Sigmoid colon (tissue), 7 donors: Measurements from ENCODE around the gene C1QTNF5. TPM values are rescaled to one million over a fixed set of nuclear protein-coding genes. Genes with fewer than 3 reads are reported as not detected.

Experiments used
- DNase-seq: peaks from one replicate; pipeline ENCODE4 v3.0.0-alpha.2; 2019
- H3K27ac ChIP-seq, 4 donors: fragments of 200-600 bp; sonication (generic); one replicate each; pipeline ENCODE4 v1.5.1; 2016 to 2019; ENCODE audit warnings: mild to moderate bottlenecking in 1 of 4
- H3K27me3 ChIP-seq, 3 donors: fragments of 200-600 bp; sonication (generic); one replicate each; pipeline ENCODE4 v1.5.1; 2019; ENCODE audit warnings: mild to moderate bottlenecking in 1 of 3
- H3K36me3 ChIP-seq, 4 donors: fragments of 200-600 bp; sonication (generic); one replicate each; pipeline ENCODE4 v1.5.1; 2016 to 2019
- H3K4me1 ChIP-seq, 4 donors: fragments of 200-600 bp; sonication (generic); one replicate each; pipeline ENCODE4 v1.5.1; 2017 to 2019
- H3K4me3 ChIP-seq, 4 donors: fragments of 200-600 bp; sonication (generic); one replicate each; pipeline ENCODE4 v1.5.1; 2017 to 2019; ENCODE audit warnings: mild to moderate bottlenecking in 2 of 4, moderate library complexity in 1 of 4
- H3K9me3 ChIP-seq, 4 donors: fragments of 200-600 bp in 3 of 4; sonication (generic) in 3 of 4; one replicate each; pipeline versions ENCODE4 v1.5.1 to v1.6.1; 2013 to 2019
- CTCF ChIP-seq, 4 experiments: fragments of 450-650 bp in 3 of 4; fragments of 200-600 bp in 1 of 4; IDR thresholded peaks; one replicate each; pipeline ENCODE4 v1.5.1; 2016 to 2019; ENCODE audit warnings: antibody characterized with exemption in 4 of 4, mild to moderate bottlenecking in 3 of 4, moderate library complexity in 2 of 4
- EP300 ChIP-seq, 4 donors: sonication (generic); formaldehyde crosslinking; IDR thresholded peaks; one replicate each; pipeline ENCODE4 v1.6.1; 2017; ENCODE audit warnings: antibody characterized with exemption in 4 of 4
- POLR2A ChIP-seq, 2 donors: fragments of 450-650 bp; IDR thresholded peaks; one replicate each; pipeline ENCODE4 v1.6.1; 2016; ENCODE audit warnings: antibody characterized with exemption in 2 of 2, mild to moderate bottlenecking in 2 of 2, moderate library complexity in 2 of 2
- POLR2AphosphoS5 ChIP-seq, 4 donors: sonication (generic); formaldehyde crosslinking; IDR thresholded peaks; one replicate each; pipeline ENCODE4 v1.6.1; 2017; ENCODE audit warnings: antibody characterized with exemption in 4 of 4
- WGBS, 2 donors: extraction: QIAGEN DNeasy Blood & Tissue Kit; methylation state at CpG; one replicate each; pipeline ENCODE4 v1.1.7; 2013; 5-methylcytosine and 5-hydroxymethylcytosine counted together
- intact Hi-C: fragments of 100-400 bp; cut with DNase I; formaldehyde crosslinking; loops from one replicate; pipeline ENCODE4 v1.15.1; 2023
- polyA plus RNA-seq, 3 donors: library from polyadenylated mRNA; stranded (reverse); fragments of 200-250 nt; gene quantifications; one replicate each; pipeline ENCODE4 v1.2.3, GENCODE V29; 2013
- total RNA-seq, 4 donors: library from RNA; depleted of rRNA; stranded (reverse); fragments of >200 nt; gene quantifications; one replicate each; pipeline ENCODE4 v1.1.0, GENCODE V29; 2016
- donor health status: healthy with polysubstance abuse.
- donor health status: Bipolar disorder and iron deficiency.
- donor health status: healthy.

The C1QTNF5 gene
- total and polyA plus RNA-seq, 7 donors = 4.9 to 35.2 (median 23.2) TPM

DNA sequence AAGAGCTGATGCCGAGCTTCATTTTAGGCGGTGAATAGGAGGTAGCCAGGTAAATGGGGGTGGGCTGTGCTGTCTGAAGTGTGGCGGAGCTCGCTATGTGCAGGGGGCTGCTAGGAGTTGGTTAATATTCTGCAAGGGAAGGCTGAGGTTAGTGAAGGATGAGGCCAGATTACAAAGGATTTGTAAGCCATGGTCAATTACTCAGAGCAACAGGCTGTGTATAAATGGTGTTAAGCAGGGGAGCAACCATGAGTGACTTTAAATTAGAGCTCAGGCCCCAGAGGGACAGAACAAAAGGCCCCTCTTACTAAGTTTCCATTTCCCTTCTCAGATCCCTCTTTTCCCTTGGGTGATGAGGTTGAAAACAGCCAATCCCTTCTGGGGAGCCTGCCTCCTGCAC is 16.5 kb downstream of the C1QTNF5 start:
- no peak for DNase-seq
- no peak overlapping the region for H3K4me3 ChIP-seq
- no peaks in the 10 kb centered on the region for H3K27me3 ChIP-seq
- peak overlapping the region in 3 of 4 donors; percentile 69 to 99 (median 94) for H3K27ac ChIP-seq
- TF ChIP-seq EP300 (IDR thresholded peaks at IDR 0.05) (no peak), POLR2AphosphoS5 (IDR thresholded peaks at IDR 0.05) (no peak), CTCF (IDR thresholded peaks at IDR 0.05) (no peak)
- H3K4me1 ChIP-seq = peaks cover 0 to 45% (median 38%) of the 10 kb centered on the region in 4 donors
- no peaks in the 10 kb centered on the region for H3K36me3 ChIP-seq
- no peaks in the 10 kb centered on the region for H3K9me3 ChIP-seq
- 58 to 74% methylated on average over 4 of the region's 4 CpGs for WGBS, 2 donors
- intact Hi-C loops = no loop called here

GRCh38 chr11:119323532-119324033 is 17.1 kb downstream of the C1QTNF5 start:
- DNase-seq = peak; percentile 91
- no peak overlapping the region for H3K4me3 ChIP-seq
- peaks cover 0 to 51% (median 44%) of the 10 kb centered on the region in 4 donors for H3K4me1 ChIP-seq
- no peaks in the 10 kb centered on the region for H3K9me3 ChIP-seq
- H3K27me3 ChIP-seq = no peaks in the 10 kb centered on the region
- H3K27ac ChIP-seq = peak overlapping the region; percentile 69 to 99 (median 96)
- intact Hi-C loops = loop anchor here (1.0 kb wide), 1 partner anchor 117 kb away; the partner anchor contains the start of gene CBL
- TF ChIP-seq EP300 (IDR thresholded peaks at IDR 0.05) (peak in 3 of 4 donors; percentile 13 to 85 (median 58)), CTCF (IDR thresholded peaks at IDR 0.05) (peak; percentile 78 to 86 (median 84)), POLR2A (IDR thresholded peaks at IDR 0.05) (no peak), POLR2AphosphoS5 (IDR thresholded peaks at IDR 0.05) (peak; percentile 86 to 98 (median 93))
- H3K36me3 ChIP-seq = no peaks in the 10 kb centered on the region
- WGBS, 2 donors = 16 to 19% methylated on average over 8 of the region's 8 CpGs

DNA sequence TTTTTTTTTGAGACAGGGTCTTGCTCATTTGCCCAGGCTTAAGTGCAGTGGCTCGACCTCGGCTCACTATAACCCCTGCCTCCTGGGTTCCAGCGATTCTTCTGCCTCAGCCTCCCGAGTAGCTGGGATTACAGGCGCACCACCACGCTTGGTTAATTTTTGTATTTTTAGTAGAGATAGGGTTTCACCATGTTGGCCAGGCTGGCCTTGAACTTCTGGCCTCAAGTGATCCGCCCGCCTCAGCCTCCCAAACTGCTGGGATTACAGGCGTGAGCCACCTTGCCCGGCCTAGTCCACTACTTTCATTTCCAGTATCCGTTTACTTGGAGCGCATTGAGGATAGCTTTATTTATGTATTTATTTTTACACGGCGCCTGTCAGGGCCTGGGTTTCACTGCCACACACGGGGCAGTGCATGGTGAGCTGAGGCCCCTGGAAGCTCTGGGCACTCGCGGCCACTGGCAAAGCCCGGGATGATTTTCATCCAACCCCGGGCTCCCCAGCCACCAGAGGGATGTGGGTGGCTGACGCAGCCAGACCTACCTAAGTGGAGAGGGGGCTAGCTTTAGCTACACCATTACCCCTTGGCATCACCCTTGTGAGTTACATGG is 17.7 kb downstream of the C1QTNF5 start:
- Histone ChIP-seq H3K9me3 (no peaks in the 10 kb centered on the region), H3K4me3 (no peak overlapping the region), H3K36me3 (no peaks in the 10 kb centered on the region), H3K4me1 (peaks cover 0 to 57% (median 50%) of the 10 kb centered on the region in 4 donors), H3K27me3 (no peaks in the 10 kb centered on the region), H3K27ac (peak overlapping the region; percentile 93 to 99 (median 96))
- TF ChIP-seq CTCF (IDR thresholded peaks at IDR 0.05) = no peak
- no peak for TF ChIP-seq EP300 (IDR thresholded peaks at IDR 0.05)
- TF ChIP-seq POLR2A (IDR thresholded peaks at IDR 0.05) = no peak
- TF ChIP-seq POLR2AphosphoS5 (IDR thresholded peaks at IDR 0.05) = no peak
- intact Hi-C loops = loop anchor here (1.0 kb wide), 2 partner anchors 13 to 117 kb away; partner anchors contain the start of gene CBL
- no peak for DNase-seq
- 79 to 88% methylated on average over 20 of the region's 20 CpGs for WGBS, 2 donors

- Histone ChIP-seq H3K27ac (peak overlapping the region; percentile 93 to 99 (median 96)), H3K27me3 (no peaks in the 10 kb centered on the region), H3K4me1 (peaks cover 0 to 63% (median 57%) of the 10 kb centered on the region in 4 donors), H3K9me3 (no peaks in the 10 kb centered on the region), H3K4me3 (no peak overlapping the region), H3K36me3 (no peaks in the 10 kb centered on the region)
- no peak for DNase-seq
- WGBS, 2 donors = 58 to 74% methylated on average over 6 of the region's 6 CpGs
- intact Hi-C loops = loop anchor here (1.0 kb wide), 1 partner anchor 14 kb away; no protein-coding TSS in a partner anchor
- TF ChIP-seq CTCF (IDR thresholded peaks at IDR 0.05) (no peak), POLR2A (IDR thresholded peaks at IDR 0.05) (no peak), EP300 (IDR thresholded peaks at IDR 0.05) (no peak), POLR2AphosphoS5 (IDR thresholded peaks at IDR 0.05) (no peak)
Observed at GRCh38 chr11:119322360-119322739, 18.3 kb downstream of the C1QTNF5 start.
